ENCODE results near the gene RBSN. TPM values are rescaled to one million over a fixed set of nuclear protein-coding genes. Genes with fewer than 3 reads are reported as not detected.
"Not testable (repeated sequence)": the region's sequence is repeated elsewhere in the genome, so short reads cannot be mapped to it uniquely, and the experiment has no call there.

Gene RBSN
- 10 to 100 TPM; 41.7 to 44.8 TPM for total RNA-seq
- 19.6 TPM for polyA plus RNA-seq (ENCODE audit: insufficient read depth, low read depth, low replicate concordance)
- long read RNA-seq, donor 1, full-length matches to known transcripts: 2 of 9 reads
- long read RNA-seq, donor 1, partial matches to known transcripts: 7 of 9 reads
- long read RNA-seq, donor 1, other reads (novel, unspliced or antisense): 0 of 9 reads
- long read RNA-seq, donor 2, partial matches to known transcripts: 0 of 1 reads
- long read RNA-seq, donor 2, other reads (novel, unspliced or antisense): 0 of 1 reads

DNA sequence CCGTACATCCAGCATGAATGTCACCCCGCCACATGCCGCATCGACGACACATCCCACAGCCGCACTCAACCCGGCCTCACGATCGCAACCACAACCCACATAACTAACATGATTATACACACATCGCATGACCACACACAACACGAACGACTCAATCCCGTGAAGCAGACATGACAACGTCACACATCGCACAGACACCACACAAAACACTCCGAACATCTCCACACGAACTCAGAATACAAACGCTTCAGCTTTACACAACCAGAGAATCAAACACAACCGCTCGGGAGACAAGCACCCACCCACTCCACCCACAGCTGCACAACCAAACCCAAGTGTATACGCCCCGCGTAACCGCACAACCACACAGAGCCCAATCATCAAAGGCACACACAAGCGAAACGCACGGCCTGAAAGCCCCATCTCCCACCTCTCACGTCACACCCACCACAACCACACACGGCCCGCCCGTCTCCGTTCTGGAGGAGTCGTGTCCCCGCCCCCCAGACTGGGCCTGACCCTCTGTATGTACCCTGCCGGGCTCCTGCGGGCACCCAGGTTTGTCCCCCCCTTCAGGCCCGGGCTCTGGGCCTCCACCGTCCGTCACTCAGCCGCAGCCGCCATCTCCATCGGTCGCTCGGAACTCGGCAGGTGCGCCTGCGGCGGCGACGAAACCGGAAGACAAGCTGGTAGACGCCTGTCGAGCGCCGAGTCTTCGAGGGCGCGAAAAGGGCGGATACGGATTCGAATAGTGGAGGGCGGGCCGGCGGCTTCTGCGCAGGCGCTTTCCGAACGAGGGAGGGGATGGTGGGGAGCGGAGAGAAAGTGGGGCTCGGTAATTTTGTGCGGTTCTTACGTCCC is at the start of gene RBSN:
TSS of gene RBSN (minus strand) at position 646 of the 861 bp plus-strand sequence. CDS start 3,028 bp downstream, outside the sequence.
- peak; percentile 97 for DNase-seq
- Histone ChIP-seq H3K9me3 (no peaks in the 10 kb centered on the region), H3K27ac (peak within 1 kb of the TSS; percentile 83 to 84), H3K36me3 (ENCODE audit: low read depth, missing control alignments) (no peaks in the 10 kb centered on the region), H3K4me3 (peak within 1 kb of the TSS; percentile 79 to 89), H3K4me1 (peaks cover 11% of the 10 kb centered on the region), H3K27me3 (no peaks in the 10 kb centered on the region)
- no peak for TF ChIP-seq POLR2A (IDR thresholded peaks at IDR 0.05)
- TF ChIP-seq, protein P1, sequence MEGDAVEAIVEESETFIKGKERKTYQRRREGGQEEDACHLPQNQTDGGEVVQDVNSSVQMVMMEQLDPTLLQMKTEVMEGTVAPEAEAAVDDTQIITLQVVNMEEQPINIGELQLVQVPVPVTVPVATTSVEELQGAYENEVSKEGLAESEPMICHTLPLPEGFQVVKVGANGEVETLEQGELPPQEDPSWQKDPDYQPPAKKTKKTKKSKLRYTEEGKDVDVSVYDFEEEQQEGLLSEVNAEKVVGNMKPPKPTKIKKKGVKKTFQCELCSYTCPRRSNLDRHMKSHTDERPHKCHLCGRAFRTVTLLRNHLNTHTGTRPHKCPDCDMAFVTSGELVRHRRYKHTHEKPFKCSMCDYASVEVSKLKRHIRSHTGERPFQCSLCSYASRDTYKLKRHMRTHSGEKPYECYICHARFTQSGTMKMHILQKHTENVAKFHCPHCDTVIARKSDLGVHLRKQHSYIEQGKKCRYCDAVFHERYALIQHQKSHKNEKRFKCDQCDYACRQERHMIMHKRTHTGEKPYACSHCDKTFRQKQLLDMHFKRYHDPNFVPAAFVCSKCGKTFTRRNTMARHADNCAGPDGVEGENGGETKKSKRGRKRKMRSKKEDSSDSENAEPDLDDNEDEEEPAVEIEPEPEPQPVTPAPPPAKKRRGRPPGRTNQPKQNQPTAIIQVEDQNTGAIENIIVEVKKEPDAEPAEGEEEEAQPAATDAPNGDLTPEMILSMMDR (IDR thresholded peaks at IDR 0.05): no peak
- 0 to 1% methylated on average over 46 to 70 of the region's 72 CpGs for WGBS, 2 donors
- intact Hi-C loops (cut with DNase I; ENCODE audit: low total_unique reads): no loop called here

DNA sequence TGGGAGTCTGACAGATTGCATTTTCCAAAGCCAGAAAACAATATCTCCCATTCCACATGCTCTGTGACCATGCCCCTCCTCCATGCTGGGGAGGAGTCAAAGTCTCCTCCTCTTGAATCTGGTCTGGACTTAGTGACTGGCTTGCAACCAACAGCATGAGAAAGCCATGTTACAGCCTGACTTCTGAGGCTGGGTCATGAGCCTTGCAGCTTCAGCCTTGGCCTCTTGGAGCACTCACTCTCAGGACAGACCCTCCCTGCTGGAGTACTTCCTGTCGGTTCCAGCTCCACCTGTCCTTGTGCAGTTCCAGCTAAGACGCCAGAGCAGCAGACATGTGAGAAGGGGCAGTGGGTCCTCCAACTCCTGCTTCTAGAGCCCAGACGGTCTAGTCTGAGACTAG is 49.7 kb upstream of the RBSN start:
- TF ChIP-seq, protein P1 (IDR thresholded peaks at IDR 0.05): no peak
- TF ChIP-seq POLR2A (IDR thresholded peaks at IDR 0.05): no peak
- Histone ChIP-seq H3K27ac (no peak overlapping the region), H3K4me3 (no peak overlapping the region), H3K27me3 (no peaks in the 10 kb centered on the region), H3K4me1 (no peaks in the 10 kb centered on the region), H3K36me3 (ENCODE audit: low read depth, missing control alignments) (no peaks in the 10 kb centered on the region), H3K9me3 (no peaks in the 10 kb centered on the region)
- intact Hi-C loops (cut with DNase I; ENCODE audit: low total_unique reads): no loop called here
- peak; percentile 18 for DNase-seq
- 37 to 42% methylated on average over 3 of the region's 3 CpGs for WGBS, 2 donors

DNA sequence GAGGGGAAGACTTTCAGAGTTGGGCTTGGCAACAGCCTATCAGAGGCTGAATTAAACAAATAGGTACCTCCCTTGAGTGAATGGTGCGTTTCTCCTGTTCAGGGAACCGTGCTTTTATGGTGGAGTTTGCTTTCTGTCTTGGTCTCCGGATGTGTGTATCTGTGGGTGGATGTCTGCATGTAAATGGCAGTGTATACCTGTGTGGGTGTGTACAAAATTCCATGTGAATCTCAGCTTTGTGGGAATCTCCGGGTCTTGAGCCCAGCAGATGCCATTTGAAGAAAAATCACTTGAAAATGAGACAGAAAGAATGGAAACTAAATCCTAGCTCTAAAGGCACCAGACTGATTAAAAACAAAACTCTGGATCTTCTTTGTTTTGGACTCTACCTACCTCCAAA is 37.9 kb upstream of the RBSN start:
- 72 to 78% methylated on average over 4 of the region's 4 CpGs for WGBS, 2 donors
- intact Hi-C loops (cut with DNase I; ENCODE audit: low total_unique reads); H3K36me3 ChIP-seq (ENCODE audit: low read depth, missing control alignments); H3K9me3 ChIP-seq; H3K27me3 ChIP-seq; H3K4me1 ChIP-seq; H3K4me3 ChIP-seq; DNase-seq; H3K27ac ChIP-seq: not testable (repeated sequence)

DNA sequence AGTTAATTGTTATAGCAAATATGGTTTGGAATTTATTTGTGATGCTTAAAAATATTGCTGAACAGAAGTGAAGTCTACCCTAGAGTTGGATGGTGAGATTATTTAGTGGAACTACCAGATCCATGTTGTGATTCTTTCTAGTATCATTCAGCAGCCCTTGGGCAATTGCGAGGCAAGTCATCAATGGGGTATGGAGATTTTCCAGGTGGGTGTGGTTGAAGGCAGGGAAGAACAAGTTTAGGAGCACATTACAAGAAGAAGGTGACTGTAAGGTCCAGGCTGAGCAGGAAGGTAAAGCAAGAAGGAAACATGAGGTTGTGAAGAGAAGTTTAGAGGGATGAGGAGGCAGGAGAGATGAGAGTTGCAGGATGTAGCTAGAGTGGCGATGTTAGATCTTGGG is 36.0 kb upstream of the RBSN start:
- H3K27ac ChIP-seq, H3K9me3 ChIP-seq: not testable (repeated sequence)

DNA sequence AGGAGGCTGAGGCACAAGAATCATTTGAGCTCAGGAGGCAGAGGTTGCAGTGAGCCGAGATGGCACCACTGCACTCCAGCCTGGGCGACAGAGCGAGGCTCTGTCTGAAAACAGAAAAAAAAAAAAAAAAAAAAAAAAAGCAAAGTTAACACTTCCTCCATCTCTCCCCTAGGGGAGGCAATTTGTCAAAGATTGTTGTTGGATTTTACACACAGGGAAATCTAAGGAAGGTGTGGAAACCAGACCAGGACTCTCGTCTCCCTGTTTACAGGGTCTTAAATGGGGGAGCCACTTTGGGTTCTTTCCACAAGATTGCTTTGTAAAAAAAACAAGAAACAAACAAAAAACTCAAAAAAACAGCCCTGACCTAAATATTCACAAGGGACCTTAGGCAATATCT is 29.5 kb upstream of the RBSN start:
- not testable (repeated sequence) for H3K4me3 ChIP-seq; H3K36me3 ChIP-seq (ENCODE audit: low read depth, missing control alignments)
- 38 to 50% methylated on average over 1 to 2 of the region's 4 CpGs for WGBS, 2 donors

More for the DNA sequence above, 36.0 kb upstream of the RBSN start:
- H3K27me3 ChIP-seq; H3K36me3 ChIP-seq (ENCODE audit: low read depth, missing control alignments); DNase-seq; H3K4me1 ChIP-seq; intact Hi-C loops (cut with DNase I; ENCODE audit: low total_unique reads); H3K4me3 ChIP-seq: not testable (repeated sequence)
- WGBS, 2 donors: 94 to 97% methylated on average over 2 of the region's 2 CpGs

DNA sequence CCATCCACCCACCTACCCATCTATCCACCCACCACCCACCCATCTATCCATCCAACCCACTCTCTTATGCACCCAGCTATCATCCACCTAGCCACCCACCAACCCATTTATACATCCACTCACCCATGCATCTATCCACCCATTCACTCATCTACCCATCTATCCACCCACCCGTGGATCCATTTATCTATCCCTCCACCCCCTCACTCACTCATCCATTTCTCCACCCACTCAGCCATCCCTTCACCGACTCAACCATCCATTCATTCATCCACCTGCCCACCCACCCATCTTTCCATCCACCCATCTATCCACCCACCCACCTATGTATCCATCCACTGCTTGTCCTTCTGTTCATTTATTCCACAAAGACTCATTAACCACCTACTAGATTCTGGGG is 28.0 kb upstream of the RBSN start:
- intact Hi-C loops (cut with DNase I; ENCODE audit: low total_unique reads); H3K27me3 ChIP-seq; H3K9me3 ChIP-seq; H3K27ac ChIP-seq; DNase-seq; H3K4me1 ChIP-seq; H3K36me3 ChIP-seq (ENCODE audit: low read depth, missing control alignments); H3K4me3 ChIP-seq: not testable (repeated sequence)
- 80 to 81% methylated on average over 2 of the region's 2 CpGs for WGBS, 2 donors

More for the DNA sequence above, 29.5 kb upstream of the RBSN start:
- DNase-seq; H3K27me3 ChIP-seq; H3K4me1 ChIP-seq; H3K9me3 ChIP-seq; H3K27ac ChIP-seq; intact Hi-C loops (cut with DNase I; ENCODE audit: low total_unique reads): not testable (repeated sequence)

All from testis (tissue), 5 donors.